GM18511 (cell line): ENCODE results near the gene KCP.
A peak's percentile ranks its signal among the peaks of the same experiment; 100 is the strongest.

Experiments used
- ATAC-seq: cut with Tn5 transposase; IDR thresholded peaks from one replicate; pipeline ENCODE4 v1.9.1; 2021; ENCODE audit warnings: mild to moderate bottlenecking, moderate library complexity; ENCODE audit not compliant: unreplicated experiment

The KCP gene

GRCh38 chr7:128888756-128889095, 21.8 kb downstream of the KCP start:
- ATAC-seq: no peak

- no peak for ATAC-seq
These were observed 22.3 kb downstream of the KCP start for GRCh38 chr7:128888039-128888755.

GRCh38 chr7:128887169-128888038, 23.1 kb downstream of the KCP start:
- no peak for ATAC-seq

GRCh38 chr7:128886391-128887168, 23.9 kb downstream of the KCP start:
- ATAC-seq: no peak

GRCh38 chr7:128885370-128886187, 24.9 kb downstream of the KCP start:
- ATAC-seq: no peak

GRCh38 chr7:128884561-128885369, 25.7 kb downstream of the KCP start:
- no peak for ATAC-seq

- ATAC-seq: peak; percentile 75
These were observed 26.7 kb downstream of the KCP start for GRCh38 chr7:128883622-128884448.

- no peak for ATAC-seq
These were observed 28.4 kb downstream of the KCP start for GRCh38 chr7:128882134-128882533.

- ATAC-seq: no peak
These were observed 28.9 kb downstream of the KCP start for GRCh38 chr7:128881458-128882125.

- ATAC-seq: no peak
These were observed 29.6 kb downstream of the KCP start for GRCh38 chr7:128880791-128881457.

- no peak for ATAC-seq
These were observed 30.4 kb downstream of the KCP start for GRCh38 chr7:128879939-128880746.

- ATAC-seq: no peak
These were observed 31.0 kb downstream of the KCP start for GRCh38 chr7:128879461-128879938.

- no peak for ATAC-seq
These were observed 32.0 kb downstream of the KCP start for GRCh38 chr7:128878226-128879105.

GRCh38 chr7:128877756-128878120, 32.8 kb downstream of the KCP start:
- ATAC-seq: no peak

- ATAC-seq: no peak
These were observed 33.3 kb downstream of the KCP start for GRCh38 chr7:128876978-128877755.
